Endothelial cell of umbilical vein (primary cell): ENCODE measurements around the gene ATF6B. TPM values are rescaled to one million over a fixed set of nuclear protein-coding genes. Genes with fewer than 3 reads are reported as not detected.

Source experiments
- BruUV-seq: library from RNA; stranded (reverse); fragments of 400-500 nt; replicated peaks from 2 replicates; lab custom pipeline; 2021; lab: Mats Ljungman, UMichigan
- CTCF ChIA-PET: fragments of 300-600, 350-600 bp; sonication (Branson Sonifier 250); formaldehyde crosslinking; loops from one replicate; lab custom pipeline; 2021; ENCODE audit warnings: antibody characterized with exemption, inconsistent platforms; lab: Charles Lee
- POLR2A ChIA-PET: fragments of 300-600, 350-600 bp; sonication (Branson Sonifier 250); formaldehyde crosslinking; loops from one replicate; lab custom pipeline; 2021; ENCODE audit warnings: antibody characterized with exemption, inconsistent platforms; lab: Charles Lee
- DNase-seq: peaks from one replicate; pipeline ENCODE4 v3.0.0-alpha.2; 2011; ENCODE audit warnings: low read depth, low spot score
- FAIRE-seq: peaks from 2 replicates; lab custom pipeline; 2011; peaks lifted over from hg19 to GRCh38; lab: Jason Lieb, UNC
- H2AFZ ChIP-seq: 2 replicates; pipeline ENCODE4 v1.6.0; 2012; ENCODE audit warnings: low read depth, low read length, control low read depth, inconsistent platforms
- H3K27ac ChIP-seq: 2 replicates; pipeline ENCODE4 v1.5.1; 2011; ENCODE audit warnings: low read depth, mild to moderate bottlenecking, control low read depth, low read length, moderate library complexity; ENCODE audit not compliant: insufficient read depth
- H3K27me3 ChIP-seq, 2 experiments: 2 replicates each; pipeline versions ENCODE4 v1.6.0 to v1.6.1; 2011; ENCODE audit warnings: low read length in 2 of 2, mixed read lengths in 1 of 2; ENCODE audit not compliant: control insufficient read depth in 2 of 2, insufficient read depth in 2 of 2
- H3K36me3 ChIP-seq, 2 experiments: 2 replicates in 1 of 2; 3 replicates in 1 of 2; pipeline ENCODE4 v1.5.1; 2011; ENCODE audit warnings: low read length in 2 of 2, mild to moderate bottlenecking in 1 of 2, moderate library complexity in 1 of 2; ENCODE audit not compliant: control insufficient read depth in 2 of 2, insufficient read depth in 2 of 2; ENCODE audit errors: extremely low read depth in 1 of 2
- H3K4me1 ChIP-seq: 3 replicates; pipeline ENCODE4 v1.5.1; 2011; ENCODE audit warnings: mild to moderate bottlenecking, low read length; ENCODE audit not compliant: control insufficient read depth, insufficient read depth; ENCODE audit errors: extremely low read depth
- H3K4me2 ChIP-seq: 2 replicates; pipeline ENCODE4 v1.6.1; 2011; ENCODE audit warnings: low read length, control low read depth, mixed read lengths; ENCODE audit not compliant: insufficient read depth
- H3K4me3 ChIP-seq, 3 experiments: fragments of 200-600 bp in 1 of 3; sonication (generic), shearing (Covaris generic) in 1 of 3; replicated peaks in 1 of 3; 2 replicates each; pipeline ENCODE4 v1.5.1; 2011 to 2016; ENCODE audit warnings: control low read depth in 3 of 3, low read length in 3 of 3, mild to moderate bottlenecking in 2 of 3, inconsistent platforms in 1 of 3, low read depth in 1 of 3, moderate library complexity in 1 of 3; ENCODE audit not compliant: insufficient read depth in 1 of 3
- H3K79me2 ChIP-seq: 2 replicates; pipeline ENCODE4 v1.6.0; 2012; ENCODE audit warnings: low read length, inconsistent platforms; ENCODE audit not compliant: control insufficient read depth, insufficient read depth
- H3K9ac ChIP-seq: replicated peaks from 2 replicates; pipeline ENCODE3; 2011; ENCODE audit warnings: low read length, control low read depth; ENCODE audit not compliant: insufficient read depth; ENCODE audit errors: extremely low read depth
- H3K9me1 ChIP-seq: replicated peaks from 3 replicates; pipeline ENCODE4 v1.6.0; 2011; ENCODE audit warnings: mild to moderate bottlenecking, low read length; ENCODE audit not compliant: control insufficient read depth, insufficient read depth; ENCODE audit errors: extremely low read depth
- H3K9me3 ChIP-seq: replicated peaks from 2 replicates; pipeline ENCODE4 v1.5.1; 2012; ENCODE audit warnings: low read length, inconsistent platforms; ENCODE audit not compliant: control insufficient read depth, insufficient read depth
- H4K20me1 ChIP-seq: replicated peaks from 2 replicates; pipeline ENCODE3; 2011; ENCODE audit warnings: mild to moderate bottlenecking, low read length; ENCODE audit not compliant: control insufficient read depth, insufficient read depth; ENCODE audit errors: extremely low read depth
- EZH2 ChIP-seq: IDR thresholded peaks from 2 replicates; pipeline ENCODE4 v1.6.1; 2012; ENCODE audit warnings: borderline replicate concordance, low read depth, mild to moderate bottlenecking, moderate library complexity, low read length, inconsistent platforms; ENCODE audit not compliant: severe bottlenecking
- FOS ChIP-seq: IDR thresholded peaks from 2 replicates; pipeline ENCODE4 v1.6.1; 2011; ENCODE audit warnings: mild to moderate bottlenecking, low read length, moderate library complexity, borderline replicate concordance; ENCODE audit not compliant: insufficient read depth
- GATA2 ChIP-seq: IDR thresholded peaks from 2 replicates; pipeline ENCODE4 v1.7.0; 2011; ENCODE audit warnings: low read depth, mild to moderate bottlenecking, moderate library complexity, mixed read lengths, low read length; ENCODE audit not compliant: insufficient read length, insufficient read depth
- JUN ChIP-seq: IDR thresholded peaks from 2 replicates; pipeline ENCODE4 v1.6.1; 2011; ENCODE audit warnings: borderline replicate concordance, low read depth; ENCODE audit not compliant: insufficient read length, insufficient read depth
- MYC ChIP-seq: IDR thresholded peaks from one replicate; pipeline ENCODE4 v1.6.1; 2011; ENCODE audit warnings: mild to moderate bottlenecking, low read depth, low read length
- POLR2AphosphoS5 ChIP-seq: IDR thresholded peaks from 2 replicates; pipeline ENCODE4 v1.6.1; 2012; ENCODE audit warnings: low read depth, mild to moderate bottlenecking, control low read depth, low read length, moderate library complexity; ENCODE audit not compliant: insufficient read depth
- dilution Hi-C: fragments of 300-500 bp; cut with MboI; formaldehyde crosslinking; loops from one replicate; pipeline ENCODE4 v1.15.0; 2019; ENCODE audit warnings: low sequenced_read_pairs; ENCODE audit not compliant: extremely low pct_ligation_motif_present
- intact Hi-C: fragments of 100-400 bp; cut with micrococcal nuclease; formaldehyde crosslinking; loops from one replicate; pipeline ENCODE4 v1.10.0; 2022
- polyA plus RNA-seq, 4 experiments: library from polyadenylated mRNA; depleted of rRNA in 3 of 4; stranded (reverse) in 3 of 4; unstranded in 1 of 4; fragments of >200 nt; gene quantifications; 2 replicates each; pipeline versions ENCODE4 v1.2.1 to v1.2.3, GENCODE V29; 2011 to 2012; ENCODE audit warnings: missing spikeins in 1 of 4
- total RNA-seq: library from RNA; stranded (reverse); gene quantifications from 2 replicates; pipeline ENCODE4 v1.2.3, GENCODE V29; 2021
- TF ChIP-seq, protein P1 (sequence below): IDR thresholded peaks from 2 replicates; pipeline ENCODE4 v1.6.1; 2011; ENCODE audit not compliant: insufficient read depth, insufficient read length
- TF ChIP-seq, protein P2 (sequence below), 2 donors: IDR thresholded peaks; 1 replicate in 1 of 2; 2 replicates in 1 of 2; pipeline ENCODE4 v1.5.1; 2011; ENCODE audit warnings: low read length in 2 of 2, mild to moderate bottlenecking in 2 of 2, moderate library complexity in 2 of 2, control low read depth in 1 of 2, inconsistent platforms in 1 of 2, low read depth in 1 of 2; ENCODE audit not compliant: insufficient read depth in 1 of 2; ENCODE audit errors: extremely low read depth in 1 of 2

Gene ATF6B
- total and polyA plus RNA-seq, 2 donors (not counting 3 experiments of a cell fraction or from before 2014, with no cell fraction given) = 106 to 115 TPM

DNA sequence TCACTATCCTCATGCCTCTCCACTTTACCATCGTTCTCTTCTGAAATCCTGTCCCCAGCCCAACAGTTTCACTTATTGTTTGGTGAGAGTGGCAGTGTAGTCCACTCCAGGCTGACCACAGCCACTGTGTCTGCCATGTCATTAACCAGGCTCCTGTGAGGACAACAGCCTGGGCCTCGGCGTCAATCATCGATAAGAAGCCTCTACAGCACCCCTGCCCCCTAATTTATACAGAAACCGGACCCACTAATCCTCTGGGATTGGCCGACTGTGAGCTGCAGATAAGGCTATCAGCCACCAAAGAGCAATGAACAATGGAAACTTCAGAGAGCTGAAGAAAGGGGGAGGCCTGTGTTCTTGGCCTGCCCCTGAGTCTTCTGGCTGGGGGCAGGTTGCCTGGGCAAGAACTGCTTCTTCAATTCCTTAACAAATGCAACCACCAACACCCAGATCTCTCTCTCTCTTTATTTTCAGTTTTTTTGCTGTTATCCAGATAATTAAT, 39.8 kb upstream of the ATF6B start:
- ChIA-PET CTCF (no interaction called here), POLR2A (no interaction called here)
- no peak for DNase-seq
- Histone ChIP-seq H3K4me1 (no peaks in the 10 kb centered on the region), H3K9me1 (no peaks in the 10 kb centered on the region), H3K36me3 (peaks cover 7 to 21% of the 10 kb centered on the region in 2 experiments), H3K27ac (no peak overlapping the region), H3K9me3 (no peaks in the 10 kb centered on the region), H3K9ac (no peak overlapping the region), H4K20me1 (no peaks in the 10 kb centered on the region), H3K27me3 (no peaks in the 10 kb centered on the region), H3K4me2 (no peak overlapping the region), H2AFZ (no peak overlapping the region), H3K79me2 (no peaks in the 10 kb centered on the region), H3K4me3 (no peak overlapping the region)
- TF ChIP-seq MYC (no peak), FOS (no peak), GATA2 (no peak), JUN (no peak), EZH2 (no peak), POLR2AphosphoS5 (no peak)
- TF ChIP-seq, protein P1, sequence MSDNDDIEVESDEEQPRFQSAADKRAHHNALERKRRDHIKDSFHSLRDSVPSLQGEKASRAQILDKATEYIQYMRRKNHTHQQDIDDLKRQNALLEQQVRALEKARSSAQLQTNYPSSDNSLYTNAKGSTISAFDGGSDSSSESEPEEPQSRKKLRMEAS = no peak
- TF ChIP-seq, protein P2, sequence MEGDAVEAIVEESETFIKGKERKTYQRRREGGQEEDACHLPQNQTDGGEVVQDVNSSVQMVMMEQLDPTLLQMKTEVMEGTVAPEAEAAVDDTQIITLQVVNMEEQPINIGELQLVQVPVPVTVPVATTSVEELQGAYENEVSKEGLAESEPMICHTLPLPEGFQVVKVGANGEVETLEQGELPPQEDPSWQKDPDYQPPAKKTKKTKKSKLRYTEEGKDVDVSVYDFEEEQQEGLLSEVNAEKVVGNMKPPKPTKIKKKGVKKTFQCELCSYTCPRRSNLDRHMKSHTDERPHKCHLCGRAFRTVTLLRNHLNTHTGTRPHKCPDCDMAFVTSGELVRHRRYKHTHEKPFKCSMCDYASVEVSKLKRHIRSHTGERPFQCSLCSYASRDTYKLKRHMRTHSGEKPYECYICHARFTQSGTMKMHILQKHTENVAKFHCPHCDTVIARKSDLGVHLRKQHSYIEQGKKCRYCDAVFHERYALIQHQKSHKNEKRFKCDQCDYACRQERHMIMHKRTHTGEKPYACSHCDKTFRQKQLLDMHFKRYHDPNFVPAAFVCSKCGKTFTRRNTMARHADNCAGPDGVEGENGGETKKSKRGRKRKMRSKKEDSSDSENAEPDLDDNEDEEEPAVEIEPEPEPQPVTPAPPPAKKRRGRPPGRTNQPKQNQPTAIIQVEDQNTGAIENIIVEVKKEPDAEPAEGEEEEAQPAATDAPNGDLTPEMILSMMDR (IDR thresholded peaks at IDR 0.05; ENCODE audit: extremely low read depth in 1 of 2, insufficient read depth in 1 of 2, low read depth in 1 of 2, low read length in 2 of 2) = no peak
- FAIRE-seq = no peak
- dilution Hi-C loops = no loop called here
- no TSS peak for BruUV-seq
- intact Hi-C loops = no loop called here
